K562 (cell line): ENCODE measurements around the gene STK24. TPM values are rescaled to one million over a fixed set of nuclear protein-coding genes. Genes with fewer than 3 reads are reported as not detected.

Source experiments
- POLR2A ChIP-seq: fragments of 450-650 bp; conservative IDR thresholded peaks from 2 replicates; pipeline ENCODE4 v1.6.1; 2016
- TRIM24 ChIP-seq, 2 experiments: fragments of 450-650 bp; IDR thresholded peaks; 2 replicates each; pipeline ENCODE4 v1.6.1; 2016
- polyA plus RNA-seq, 8 experiments: library from polyadenylated mRNA; depleted of rRNA in 4 of 8; stranded (reverse) in 5 of 8; unstranded in 3 of 8; fragments of >200 nt; fragmentation: Nextera tagmentation in 2 of 8; fragmentation: Illumina TruSeq in 1 of 8; extraction: Ambion mirVana in 2 of 8; extraction: Trizol in 1 of 8; gene quantifications; 2 replicates each; pipeline versions ENCODE4 v1.2.1 to v1.2.3, GENCODE V29; 2011 to 2014; ENCODE audit warnings: inconsistent platforms in 1 of 8, missing spikeins in 1 of 8
- total RNA-seq, 7 experiments: library from RNA; depleted of rRNA in 6 of 7; stranded (reverse); fragments of >200 nt in 6 of 7; fragmentation: Illumina TruSeq in 2 of 7; extraction: Trizol in 2 of 7; gene quantifications; 2 replicates each; pipeline versions ENCODE4 v1.2.1 to v1.2.3, GENCODE V29; 2011 to 2021; ENCODE audit warnings: low replicate concordance in 1 of 7
- TF ChIP-seq, protein P1 (sequence below), 2 experiments: fragments of 450-650 bp; formaldehyde crosslinking in 1 of 2; IDR thresholded peaks; 2 replicates each; pipeline versions ENCODE4 v1.4.0 to v1.6.1; 2014 to 2020; ENCODE audit warnings: mild to moderate bottlenecking in 2 of 2, borderline replicate concordance in 1 of 2, low read depth in 1 of 2
- TF ChIP-seq, protein P2 (sequence below): sonication (generic); formaldehyde crosslinking; IDR thresholded peaks from 2 replicates; pipeline ENCODE4 v1.8.0; 2022; ENCODE audit warnings: mild to moderate bottlenecking, missing genetic modification reagents, borderline replicate concordance

STK24 gene
- total and polyA plus RNA-seq, 9 of the 15 experiments (the other 6 are each of a cell fraction or from before 2014, with no cell fraction given): 3.8 to 78.4 (median 28.2) TPM

DNA sequence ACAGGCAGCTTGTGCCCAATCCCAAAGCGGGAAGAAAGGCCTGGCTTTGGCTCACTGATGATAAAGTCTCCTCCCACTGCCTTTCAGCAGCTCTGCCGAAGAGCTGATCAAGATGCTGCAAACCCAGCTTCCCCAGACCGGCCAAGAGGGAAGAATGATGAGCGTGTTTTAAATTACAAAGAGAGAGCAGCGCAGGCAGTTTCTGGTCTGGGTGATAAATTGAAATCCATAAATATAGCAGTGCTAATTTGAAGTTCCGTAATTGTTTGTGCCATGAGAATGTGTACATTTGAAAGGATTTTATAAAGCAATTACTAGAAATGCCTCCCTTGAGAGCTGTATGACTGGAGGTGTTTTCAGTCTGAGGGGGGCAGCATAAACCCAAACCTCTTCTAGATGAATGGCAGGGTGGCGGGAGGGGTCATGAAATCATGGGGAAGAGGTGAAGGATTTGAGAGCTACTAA lies 171.8 kb downstream of the STK24 start (continued):
- TF ChIP-seq, protein P1, sequence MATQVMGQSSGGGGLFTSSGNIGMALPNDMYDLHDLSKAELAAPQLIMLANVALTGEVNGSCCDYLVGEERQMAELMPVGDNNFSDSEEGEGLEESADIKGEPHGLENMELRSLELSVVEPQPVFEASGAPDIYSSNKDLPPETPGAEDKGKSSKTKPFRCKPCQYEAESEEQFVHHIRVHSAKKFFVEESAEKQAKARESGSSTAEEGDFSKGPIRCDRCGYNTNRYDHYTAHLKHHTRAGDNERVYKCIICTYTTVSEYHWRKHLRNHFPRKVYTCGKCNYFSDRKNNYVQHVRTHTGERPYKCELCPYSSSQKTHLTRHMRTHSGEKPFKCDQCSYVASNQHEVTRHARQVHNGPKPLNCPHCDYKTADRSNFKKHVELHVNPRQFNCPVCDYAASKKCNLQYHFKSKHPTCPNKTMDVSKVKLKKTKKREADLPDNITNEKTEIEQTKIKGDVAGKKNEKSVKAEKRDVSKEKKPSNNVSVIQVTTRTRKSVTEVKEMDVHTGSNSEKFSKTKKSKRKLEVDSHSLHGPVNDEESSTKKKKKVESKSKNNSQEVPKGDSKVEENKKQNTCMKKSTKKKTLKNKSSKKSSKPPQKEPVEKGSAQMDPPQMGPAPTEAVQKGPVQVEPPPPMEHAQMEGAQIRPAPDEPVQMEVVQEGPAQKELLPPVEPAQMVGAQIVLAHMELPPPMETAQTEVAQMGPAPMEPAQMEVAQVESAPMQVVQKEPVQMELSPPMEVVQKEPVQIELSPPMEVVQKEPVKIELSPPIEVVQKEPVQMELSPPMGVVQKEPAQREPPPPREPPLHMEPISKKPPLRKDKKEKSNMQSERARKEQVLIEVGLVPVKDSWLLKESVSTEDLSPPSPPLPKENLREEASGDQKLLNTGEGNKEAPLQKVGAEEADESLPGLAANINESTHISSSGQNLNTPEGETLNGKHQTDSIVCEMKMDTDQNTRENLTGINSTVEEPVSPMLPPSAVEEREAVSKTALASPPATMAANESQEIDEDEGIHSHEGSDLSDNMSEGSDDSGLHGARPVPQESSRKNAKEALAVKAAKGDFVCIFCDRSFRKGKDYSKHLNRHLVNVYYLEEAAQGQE (IDR thresholded peaks at IDR 0.05; ENCODE audit: borderline replicate concordance): no peak
- TF ChIP-seq, protein P1 (CRISPR knock-in tag; IDR thresholded peaks at IDR 0.05; ENCODE audit: low read depth): no peak
- TF ChIP-seq TRIM24 (IDR thresholded peaks at IDR 0.05): no peak
- TF ChIP-seq, protein P2, sequence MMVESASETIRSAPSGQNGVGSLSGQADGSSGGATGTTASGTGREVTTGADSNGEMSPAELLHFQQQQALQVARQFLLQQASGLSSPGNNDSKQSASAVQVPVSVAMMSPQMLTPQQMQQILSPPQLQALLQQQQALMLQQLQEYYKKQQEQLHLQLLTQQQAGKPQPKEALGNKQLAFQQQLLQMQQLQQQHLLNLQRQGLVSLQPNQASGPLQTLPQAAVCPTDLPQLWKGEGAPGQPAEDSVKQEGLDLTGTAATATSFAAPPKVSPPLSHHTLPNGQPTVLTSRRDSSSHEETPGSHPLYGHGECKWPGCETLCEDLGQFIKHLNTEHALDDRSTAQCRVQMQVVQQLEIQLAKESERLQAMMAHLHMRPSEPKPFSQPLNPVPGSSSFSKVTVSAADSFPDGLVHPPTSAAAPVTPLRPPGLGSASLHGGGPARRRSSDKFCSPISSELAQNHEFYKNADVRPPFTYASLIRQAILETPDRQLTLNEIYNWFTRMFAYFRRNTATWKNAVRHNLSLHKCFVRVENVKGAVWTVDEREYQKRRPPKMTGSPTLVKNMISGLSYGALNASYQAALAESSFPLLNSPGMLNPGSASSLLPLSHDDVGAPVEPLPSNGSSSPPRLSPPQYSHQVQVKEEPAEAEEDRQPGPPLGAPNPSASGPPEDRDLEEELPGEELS: no peak
- TF ChIP-seq POLR2A: no peak
